ENCODE results near the gene PTPRC. TPM values are rescaled to one million over a fixed set of nuclear protein-coding genes. Genes with fewer than 3 reads are reported as not detected.
A peak's percentile ranks its signal among the peaks of the same experiment; 100 is the strongest.

Gene PTPRC
- total RNA-seq, 1 experiment from 2014 or later: 0.12 TPM

GRCh38 chr1:198701250-198701649 lies 62.4 kb downstream of the PTPRC start:
- DNase-seq (ENCODE audit: low read depth): no peak

- no peak for DNase-seq (ENCODE audit: low read depth)
Measured at GRCh38 chr1:198701766-198702539, 63.1 kb downstream of the PTPRC start.

- no peak for DNase-seq (ENCODE audit: low read depth)
Measured at GRCh38 chr1:198708761-198709525, 70.1 kb downstream of the PTPRC start.

GRCh38 chr1:198711837-198712236 lies 73.0 kb downstream of the PTPRC start:
- DNase-seq (ENCODE audit: low read depth): no peak

- DNase-seq (ENCODE audit: low read depth): peak; percentile 14
Measured at GRCh38 chr1:198713081-198713480, 74.2 kb downstream of the PTPRC start.

- no peak for DNase-seq (ENCODE audit: low read depth)
Measured at GRCh38 chr1:198714271-198714670, 75.4 kb downstream of the PTPRC start.

- no peak for DNase-seq (ENCODE audit: low read depth)
Measured at GRCh38 chr1:198716051-198716450, 77.2 kb downstream of the PTPRC start.

- DNase-seq (ENCODE audit: low read depth): no peak
Measured at GRCh38 chr1:198717510-198717909, 78.7 kb downstream of the PTPRC start.

GRCh38 chr1:198723127-198723526 lies 84.3 kb downstream of the PTPRC start:
- no peak for DNase-seq (ENCODE audit: low read depth)

GRCh38 chr1:198725090-198725489 lies 86.2 kb downstream of the PTPRC start:
- DNase-seq (ENCODE audit: low read depth): no peak

- DNase-seq (ENCODE audit: low read depth): no peak
Measured at GRCh38 chr1:198726455-198726854, 87.6 kb downstream of the PTPRC start.

GRCh38 chr1:198729195-198729863 lies 90.5 kb downstream of the PTPRC start:
- no peak for DNase-seq (ENCODE audit: low read depth)

- DNase-seq (ENCODE audit: low read depth): no peak
Measured at GRCh38 chr1:198730952-198731351, 92.1 kb downstream of the PTPRC start.

- peak; percentile 21 for DNase-seq (ENCODE audit: low read depth)
Measured at GRCh38 chr1:198734323-198735008, 95.6 kb downstream of the PTPRC start.

- DNase-seq (ENCODE audit: low read depth): no peak
Measured at GRCh38 chr1:198741744-198742143, 102.9 kb downstream of the PTPRC start.

- no peak for DNase-seq (ENCODE audit: low read depth)
Measured at GRCh38 chr1:198747127-198747526, 108.3 kb downstream of the PTPRC start.

GRCh38 chr1:198749279-198749678 lies 110.4 kb downstream of the PTPRC start:
- no peak for DNase-seq (ENCODE audit: low read depth)

- DNase-seq (ENCODE audit: low read depth): no peak
Measured at GRCh38 chr1:198750081-198750480, 111.2 kb downstream of the PTPRC start.

- DNase-seq (ENCODE audit: low read depth): no peak
Measured at GRCh38 chr1:198751741-198752140, 112.9 kb downstream of the PTPRC start.

- peak; percentile 7 for DNase-seq (ENCODE audit: low read depth)
Measured at GRCh38 chr1:198754670-198755069, 115.8 kb downstream of the PTPRC start.

GRCh38 chr1:198755715-198756114 lies 116.9 kb downstream of the PTPRC start:
- DNase-seq (ENCODE audit: low read depth): no peak

- peak; percentile 24 for DNase-seq (ENCODE audit: low read depth)
Measured at GRCh38 chr1:198756470-198756869, 117.6 kb downstream of the PTPRC start.
